ENCODE results near the gene VWC2L. TPM values are rescaled to one million over a fixed set of nuclear protein-coding genes. Genes with fewer than 3 reads are reported as not detected.

VWC2L gene
- total and polyA plus RNA-seq, 10 of the 15 experiments (the other 5 are each of a cell fraction or from before 2014, with no cell fraction given) = not detected

DNA sequence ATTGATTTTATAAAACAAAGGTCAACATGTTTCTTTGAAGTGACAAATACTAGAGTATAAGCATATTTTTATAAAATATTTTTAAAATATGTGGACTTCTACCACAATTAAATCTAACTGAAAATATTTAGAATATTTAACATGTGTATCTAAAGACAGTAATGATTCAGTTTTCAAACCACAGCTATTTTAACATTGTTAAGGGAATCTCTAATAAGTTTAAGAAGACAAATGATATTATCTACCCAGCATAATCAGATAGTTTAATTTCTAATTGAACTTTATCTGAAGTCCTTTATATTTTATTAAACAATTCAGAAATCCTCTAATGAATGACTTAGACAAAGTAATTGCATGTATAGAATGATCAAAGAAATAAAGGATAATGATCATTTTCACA, 96.2 kb downstream of the VWC2L start:
- no peak overlapping the region for H3K4me3 ChIP-seq
- no peak overlapping the region for H3K27ac ChIP-seq (ENCODE audit: control insufficient read depth, insufficient read depth)
- ChIA-PET RAD21 (ENCODE audit: unreplicated experiment) (no interaction called here), CTCF (interaction anchor here (1.2 to 1.5 kb wide), 2 partner anchors 17 to 19 kb away, joined by 3 to 4 read pairs; no protein-coding TSS in a partner anchor), POLR2A (no interaction called here), SMC1A (ENCODE audit: uncharacterized antibody, unreplicated experiment) (interaction anchor here (1.2 kb wide), 1 partner anchor 25 kb away, joined by 3 read pairs; no protein-coding TSS in a partner anchor)
- H2AFZ ChIP-seq (ENCODE audit: control insufficient read depth, low read depth, low read length) = no peak overlapping the region
- no peaks in the 10 kb centered on the region for H3K79me2 ChIP-seq (ENCODE audit: control insufficient read depth, insufficient read depth, low read length)
- no peak overlapping the region for H3K4me2 ChIP-seq (ENCODE audit: control insufficient read depth, insufficient read depth)
- TF ChIP-seq GATAD2B (conservative IDR thresholded peaks at IDR 0.05; ENCODE audit: low read depth) = no peak
- TF ChIP-seq, protein P1, sequence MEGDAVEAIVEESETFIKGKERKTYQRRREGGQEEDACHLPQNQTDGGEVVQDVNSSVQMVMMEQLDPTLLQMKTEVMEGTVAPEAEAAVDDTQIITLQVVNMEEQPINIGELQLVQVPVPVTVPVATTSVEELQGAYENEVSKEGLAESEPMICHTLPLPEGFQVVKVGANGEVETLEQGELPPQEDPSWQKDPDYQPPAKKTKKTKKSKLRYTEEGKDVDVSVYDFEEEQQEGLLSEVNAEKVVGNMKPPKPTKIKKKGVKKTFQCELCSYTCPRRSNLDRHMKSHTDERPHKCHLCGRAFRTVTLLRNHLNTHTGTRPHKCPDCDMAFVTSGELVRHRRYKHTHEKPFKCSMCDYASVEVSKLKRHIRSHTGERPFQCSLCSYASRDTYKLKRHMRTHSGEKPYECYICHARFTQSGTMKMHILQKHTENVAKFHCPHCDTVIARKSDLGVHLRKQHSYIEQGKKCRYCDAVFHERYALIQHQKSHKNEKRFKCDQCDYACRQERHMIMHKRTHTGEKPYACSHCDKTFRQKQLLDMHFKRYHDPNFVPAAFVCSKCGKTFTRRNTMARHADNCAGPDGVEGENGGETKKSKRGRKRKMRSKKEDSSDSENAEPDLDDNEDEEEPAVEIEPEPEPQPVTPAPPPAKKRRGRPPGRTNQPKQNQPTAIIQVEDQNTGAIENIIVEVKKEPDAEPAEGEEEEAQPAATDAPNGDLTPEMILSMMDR (IDR thresholded peaks at IDR 0.05 in 2 of 3, conservative IDR thresholded peaks at IDR 0.05 in 1 of 3; ENCODE audit: control insufficient read depth in 2 of 3, extremely low read depth in 1 of 3, insufficient read depth in 1 of 3, low read depth in 3 of 3, low read length in 3 of 3) = no peak
- no peaks in the 10 kb centered on the region for H3K27me3 ChIP-seq (replicated peaks in 1 of 2; ENCODE audit: control insufficient read depth in 2 of 2, insufficient read depth in 2 of 2, low read length in 1 of 2)
- no peak for FAIRE-seq
- in situ Hi-C loops (cut with MboI) = no loop called here
- no peak overlapping the region for H3K9ac ChIP-seq (ENCODE audit: control insufficient read depth, insufficient read depth, low read length)
- intact Hi-C loops (cut with micrococcal nuclease; ENCODE audit: unreplicated experiment) = no loop called here
- no peaks in the 10 kb centered on the region for H4K20me1 ChIP-seq (ENCODE audit: control insufficient read depth, insufficient read depth)
- no peak for DNase-seq (ENCODE audit: low read depth, low spot score)
- no peak for ATAC-seq
- H3K4me1 ChIP-seq (ENCODE audit: control insufficient read depth, insufficient read depth, low read length) = no peaks in the 10 kb centered on the region
- BruUV-seq (replicated peaks) = no TSS peak
- H3K36me3 ChIP-seq (ENCODE audit: control insufficient read depth in 2 of 2, insufficient read depth in 2 of 2, low read length in 1 of 2) = no peaks in the 10 kb centered on the region
- H3K9me3 ChIP-seq (replicated peaks; ENCODE audit: control insufficient read depth, insufficient read depth, low read length) = no peaks in the 10 kb centered on the region

DNA sequence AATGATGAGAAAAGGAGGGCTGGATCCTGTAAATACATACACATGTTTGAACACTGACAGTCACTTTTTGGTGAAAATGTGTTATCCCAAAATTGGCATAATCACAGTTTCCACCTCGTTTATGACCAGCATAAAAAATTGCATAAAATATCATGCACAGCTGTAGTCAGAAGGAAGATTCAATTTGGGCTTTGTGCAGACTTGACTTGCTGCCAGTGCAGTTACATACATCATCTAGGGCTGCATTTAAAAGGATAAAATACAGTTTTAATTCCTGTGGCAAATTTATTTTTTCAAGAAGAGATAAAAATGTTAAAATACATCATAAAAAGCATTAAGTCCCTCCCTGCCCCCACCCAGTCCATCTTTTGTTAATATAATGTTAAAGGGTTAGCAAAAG, 103.8 kb downstream of the VWC2L start:
- Histone ChIP-seq H3K4me3 (no peak overlapping the region), H3K27me3 (replicated peaks in 1 of 2; ENCODE audit: control insufficient read depth in 2 of 2, insufficient read depth in 2 of 2, low read length in 1 of 2) (no peaks in the 10 kb centered on the region; a peak in 1 of 4 replicates), H3K4me2 (ENCODE audit: control insufficient read depth, insufficient read depth) (no peak overlapping the region), H3K9ac (ENCODE audit: control insufficient read depth, insufficient read depth, low read length) (no peak overlapping the region), H2AFZ (ENCODE audit: control insufficient read depth, low read depth, low read length) (no peak overlapping the region), H3K79me2 (ENCODE audit: control insufficient read depth, insufficient read depth, low read length) (no peaks in the 10 kb centered on the region), H3K9me3 (replicated peaks; ENCODE audit: control insufficient read depth, insufficient read depth, low read length) (no peaks in the 10 kb centered on the region), H3K36me3 (ENCODE audit: control insufficient read depth in 2 of 2, insufficient read depth in 2 of 2, low read length in 1 of 2) (no peaks in the 10 kb centered on the region), H3K4me1 (ENCODE audit: control insufficient read depth, insufficient read depth, low read length) (no peaks in the 10 kb centered on the region), H4K20me1 (ENCODE audit: control insufficient read depth, insufficient read depth) (no peaks in the 10 kb centered on the region), H3K27ac (ENCODE audit: control insufficient read depth, insufficient read depth) (no peak overlapping the region)
- CTCF ChIA-PET = no interaction called here
- WGBS (ENCODE audit: insufficient coverage, insufficient replicate concordance, low lambda C conversion rate, missing lambda C conversion rate) = 5% methylated on average over 1 of the region's 1 CpG
- in situ Hi-C loops (cut with MboI) = no loop called here
- POLR2A ChIA-PET = no interaction called here
- SMC1A ChIA-PET (ENCODE audit: uncharacterized antibody, unreplicated experiment) = no interaction called here
- intact Hi-C loops (cut with micrococcal nuclease; ENCODE audit: unreplicated experiment) = no loop called here
- no peak for DNase-seq (ENCODE audit: low read depth, low spot score)
- RAD21 ChIA-PET (ENCODE audit: unreplicated experiment) = no interaction called here
- ATAC-seq = no peak
- no peak for FAIRE-seq
- no TSS peak for BruUV-seq (replicated peaks)
- TF ChIP-seq RCOR1 (conservative IDR thresholded peaks at IDR 0.05; ENCODE audit: low read depth, low read length) (no peak), CBFB (IDR thresholded peaks at IDR 0.05; ENCODE audit: low read depth) (no peak), ZNF384 (IDR thresholded peaks at IDR 0.05; ENCODE audit: borderline replicate concordance, low read depth, low read length) (no peak)
- TF ChIP-seq, protein P2, sequence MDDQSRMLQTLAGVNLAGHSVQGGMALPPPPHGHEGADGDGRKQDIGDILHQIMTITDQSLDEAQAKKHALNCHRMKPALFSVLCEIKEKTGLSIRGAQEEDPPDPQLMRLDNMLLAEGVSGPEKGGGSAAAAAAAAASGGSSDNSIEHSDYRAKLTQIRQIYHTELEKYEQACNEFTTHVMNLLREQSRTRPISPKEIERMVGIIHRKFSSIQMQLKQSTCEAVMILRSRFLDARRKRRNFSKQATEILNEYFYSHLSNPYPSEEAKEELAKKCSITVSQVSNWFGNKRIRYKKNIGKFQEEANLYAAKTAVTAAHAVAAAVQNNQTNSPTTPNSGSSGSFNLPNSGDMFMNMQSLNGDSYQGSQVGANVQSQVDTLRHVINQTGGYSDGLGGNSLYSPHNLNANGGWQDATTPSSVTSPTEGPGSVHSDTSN (IDR thresholded peaks at IDR 0.05; ENCODE audit: insufficient replicate concordance, low read depth, low read length) = no peak
- TF ChIP-seq, protein P3, sequence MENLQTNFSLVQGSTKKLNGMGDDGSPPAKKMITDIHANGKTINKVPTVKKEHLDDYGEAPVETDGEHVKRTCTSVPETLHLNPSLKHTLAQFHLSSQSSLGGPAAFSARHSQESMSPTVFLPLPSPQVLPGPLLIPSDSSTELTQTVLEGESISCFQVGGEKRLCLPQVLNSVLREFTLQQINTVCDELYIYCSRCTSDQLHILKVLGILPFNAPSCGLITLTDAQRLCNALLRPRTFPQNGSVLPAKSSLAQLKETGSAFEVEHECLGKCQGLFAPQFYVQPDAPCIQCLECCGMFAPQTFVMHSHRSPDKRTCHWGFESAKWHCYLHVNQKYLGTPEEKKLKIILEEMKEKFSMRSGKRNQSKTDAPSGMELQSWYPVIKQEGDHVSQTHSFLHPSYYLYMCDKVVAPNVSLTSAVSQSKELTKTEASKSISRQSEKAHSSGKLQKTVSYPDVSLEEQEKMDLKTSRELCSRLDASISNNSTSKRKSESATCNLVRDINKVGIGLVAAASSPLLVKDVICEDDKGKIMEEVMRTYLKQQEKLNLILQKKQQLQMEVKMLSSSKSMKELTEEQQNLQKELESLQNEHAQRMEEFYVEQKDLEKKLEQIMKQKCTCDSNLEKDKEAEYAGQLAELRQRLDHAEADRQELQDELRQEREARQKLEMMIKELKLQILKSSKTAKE (IDR thresholded peaks at IDR 0.05; ENCODE audit: low read depth, poor library complexity, severe bottlenecking) = no peak
